Endothelial cell of umbilical vein (primary cell): ENCODE results near the gene PILRB. TPM values are rescaled to one million over a fixed set of nuclear protein-coding genes. Genes with fewer than 3 reads are reported as not detected.

ENCODE experiments used
- BruUV-seq: library from RNA; stranded (reverse); fragments of 400-500 nt; replicated peaks from 2 replicates; lab custom pipeline; 2021; lab: Mats Ljungman, UMichigan
- CTCF ChIA-PET: fragments of 300-600, 350-600 bp; sonication (Branson Sonifier 250); formaldehyde crosslinking; loops from one replicate; lab custom pipeline; 2021; ENCODE audit warnings: antibody characterized with exemption, inconsistent platforms; lab: Charles Lee
- POLR2A ChIA-PET: fragments of 300-600, 350-600 bp; sonication (Branson Sonifier 250); formaldehyde crosslinking; loops from one replicate; lab custom pipeline; 2021; ENCODE audit warnings: antibody characterized with exemption, inconsistent platforms; lab: Charles Lee
- DNase-seq: peaks from one replicate; pipeline ENCODE4 v3.0.0-alpha.2; 2011; ENCODE audit warnings: low read depth, low spot score
- FAIRE-seq: peaks from 2 replicates; lab custom pipeline; 2011; peaks lifted over from hg19 to GRCh38; lab: Jason Lieb, UNC
- H2AFZ ChIP-seq: 2 replicates; pipeline ENCODE4 v1.6.0; 2012; ENCODE audit warnings: low read depth, low read length, control low read depth, inconsistent platforms
- H3K27ac ChIP-seq: 2 replicates; pipeline ENCODE4 v1.5.1; 2011; ENCODE audit warnings: low read depth, mild to moderate bottlenecking, control low read depth, low read length, moderate library complexity; ENCODE audit not compliant: insufficient read depth
- H3K27me3 ChIP-seq, 2 experiments: 2 replicates each; pipeline versions ENCODE4 v1.6.0 to v1.6.1; 2011; ENCODE audit warnings: low read length in 2 of 2, mixed read lengths in 1 of 2; ENCODE audit not compliant: control insufficient read depth in 2 of 2, insufficient read depth in 2 of 2
- H3K36me3 ChIP-seq, 2 experiments: 2 replicates in 1 of 2; 3 replicates in 1 of 2; pipeline ENCODE4 v1.5.1; 2011; ENCODE audit warnings: low read length in 2 of 2, mild to moderate bottlenecking in 1 of 2, moderate library complexity in 1 of 2; ENCODE audit not compliant: control insufficient read depth in 2 of 2, insufficient read depth in 2 of 2; ENCODE audit errors: extremely low read depth in 1 of 2
- H3K4me1 ChIP-seq: 3 replicates; pipeline ENCODE4 v1.5.1; 2011; ENCODE audit warnings: mild to moderate bottlenecking, low read length; ENCODE audit not compliant: control insufficient read depth, insufficient read depth; ENCODE audit errors: extremely low read depth
- H3K4me2 ChIP-seq: 2 replicates; pipeline ENCODE4 v1.6.1; 2011; ENCODE audit warnings: low read length, control low read depth, mixed read lengths; ENCODE audit not compliant: insufficient read depth
- H3K4me3 ChIP-seq, 3 experiments: fragments of 200-600 bp in 1 of 3; sonication (generic), shearing (Covaris generic) in 1 of 3; replicated peaks in 1 of 3; 2 replicates each; pipeline ENCODE4 v1.5.1; 2011 to 2016; ENCODE audit warnings: control low read depth in 3 of 3, low read length in 3 of 3, mild to moderate bottlenecking in 2 of 3, inconsistent platforms in 1 of 3, low read depth in 1 of 3, moderate library complexity in 1 of 3; ENCODE audit not compliant: insufficient read depth in 1 of 3
- H3K79me2 ChIP-seq: 2 replicates; pipeline ENCODE4 v1.6.0; 2012; ENCODE audit warnings: low read length, inconsistent platforms; ENCODE audit not compliant: control insufficient read depth, insufficient read depth
- H3K9ac ChIP-seq: replicated peaks from 2 replicates; pipeline ENCODE3; 2011; ENCODE audit warnings: low read length, control low read depth; ENCODE audit not compliant: insufficient read depth; ENCODE audit errors: extremely low read depth
- H3K9me1 ChIP-seq: replicated peaks from 3 replicates; pipeline ENCODE4 v1.6.0; 2011; ENCODE audit warnings: mild to moderate bottlenecking, low read length; ENCODE audit not compliant: control insufficient read depth, insufficient read depth; ENCODE audit errors: extremely low read depth
- H3K9me3 ChIP-seq: replicated peaks from 2 replicates; pipeline ENCODE4 v1.5.1; 2012; ENCODE audit warnings: low read length, inconsistent platforms; ENCODE audit not compliant: control insufficient read depth, insufficient read depth
- H4K20me1 ChIP-seq: replicated peaks from 2 replicates; pipeline ENCODE3; 2011; ENCODE audit warnings: mild to moderate bottlenecking, low read length; ENCODE audit not compliant: control insufficient read depth, insufficient read depth; ENCODE audit errors: extremely low read depth
- CTCF ChIP-seq, 2 donors: IDR thresholded peaks; 1 replicate in 1 of 2; 2 replicates in 1 of 2; pipeline ENCODE4 v1.5.1; 2011; ENCODE audit warnings: low read length in 2 of 2, mild to moderate bottlenecking in 2 of 2, moderate library complexity in 2 of 2, control low read depth in 1 of 2, inconsistent platforms in 1 of 2, low read depth in 1 of 2; ENCODE audit not compliant: insufficient read depth in 1 of 2; ENCODE audit errors: extremely low read depth in 1 of 2
- EZH2 ChIP-seq: IDR thresholded peaks from 2 replicates; pipeline ENCODE4 v1.6.1; 2012; ENCODE audit warnings: borderline replicate concordance, low read depth, mild to moderate bottlenecking, moderate library complexity, low read length, inconsistent platforms; ENCODE audit not compliant: severe bottlenecking
- FOS ChIP-seq: IDR thresholded peaks from 2 replicates; pipeline ENCODE4 v1.6.1; 2011; ENCODE audit warnings: mild to moderate bottlenecking, low read length, moderate library complexity, borderline replicate concordance; ENCODE audit not compliant: insufficient read depth
- GATA2 ChIP-seq: IDR thresholded peaks from 2 replicates; pipeline ENCODE4 v1.7.0; 2011; ENCODE audit warnings: low read depth, mild to moderate bottlenecking, moderate library complexity, mixed read lengths, low read length; ENCODE audit not compliant: insufficient read length, insufficient read depth
- JUN ChIP-seq: IDR thresholded peaks from 2 replicates; pipeline ENCODE4 v1.6.1; 2011; ENCODE audit warnings: borderline replicate concordance, low read depth; ENCODE audit not compliant: insufficient read length, insufficient read depth
- MYC ChIP-seq: IDR thresholded peaks from one replicate; pipeline ENCODE4 v1.6.1; 2011; ENCODE audit warnings: mild to moderate bottlenecking, low read depth, low read length
- dilution Hi-C: fragments of 300-500 bp; cut with MboI; formaldehyde crosslinking; loops from one replicate; pipeline ENCODE4 v1.15.0; 2019; ENCODE audit warnings: low sequenced_read_pairs; ENCODE audit not compliant: extremely low pct_ligation_motif_present
- intact Hi-C: fragments of 100-400 bp; cut with micrococcal nuclease; formaldehyde crosslinking; loops from one replicate; pipeline ENCODE4 v1.10.0; 2022
- polyA plus RNA-seq, 4 experiments: library from polyadenylated mRNA; depleted of rRNA in 3 of 4; stranded (reverse) in 3 of 4; unstranded in 1 of 4; fragments of >200 nt; gene quantifications; 2 replicates each; pipeline versions ENCODE4 v1.2.1 to v1.2.3, GENCODE V29; 2011 to 2012; ENCODE audit warnings: missing spikeins in 1 of 4
- total RNA-seq: library from RNA; stranded (reverse); gene quantifications from 2 replicates; pipeline ENCODE4 v1.2.3, GENCODE V29; 2021
- TF ChIP-seq, protein P1 (sequence below): IDR thresholded peaks from 2 replicates; pipeline ENCODE4 v1.6.1; 2011; ENCODE audit not compliant: insufficient read depth, insufficient read length

PILRB gene
- total and polyA plus RNA-seq, 2 donors (not counting 3 experiments of a cell fraction or from before 2014, with no cell fraction given), result 42.5 to 45.2 TPM

DNA sequence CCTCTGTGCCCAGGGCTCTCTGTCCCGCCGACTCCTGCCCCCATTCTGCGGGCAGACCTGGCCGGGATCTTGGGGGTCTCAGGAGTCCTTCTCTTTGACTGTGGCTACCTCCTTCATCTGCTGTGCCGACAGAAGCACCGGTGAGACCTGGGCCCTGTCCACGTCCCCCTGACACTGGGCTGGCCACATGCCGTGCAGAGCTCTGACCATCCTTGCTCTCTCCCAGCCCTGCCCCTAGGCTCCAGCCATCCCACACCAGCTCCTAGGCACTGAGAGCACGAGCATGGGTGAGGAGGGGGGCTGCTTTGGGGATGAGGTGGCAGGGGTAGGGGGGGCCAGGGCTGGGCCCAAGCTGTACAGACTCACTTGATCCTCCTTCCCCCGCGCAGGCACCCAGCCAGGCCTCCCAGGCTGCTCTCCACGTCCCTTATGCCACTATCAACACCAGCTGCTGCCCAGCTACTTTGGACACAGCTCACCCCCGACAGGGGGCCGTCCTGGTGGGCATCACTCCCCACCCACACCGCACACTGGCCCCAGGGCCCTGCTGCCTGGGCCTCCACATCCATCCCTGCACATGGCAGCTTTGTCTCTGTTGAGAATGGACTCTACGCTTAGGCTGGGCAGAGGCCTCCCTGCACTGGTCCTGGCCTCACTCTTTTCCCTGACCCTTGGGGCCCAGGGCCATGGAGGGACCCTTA lies 4.8 kb upstream of the PILRB start:
- DNase-seq (no peak), FAIRE-seq (no peak)
- H3K9me3 ChIP-seq, result no peaks in the 10 kb centered on the region
- H3K27me3 ChIP-seq, result no peaks in the 10 kb centered on the region
- no peaks in the 10 kb centered on the region for H3K79me2 ChIP-seq
- ChIA-PET CTCF (interaction anchor here (2.1 kb wide), 1 partner anchor 55 kb away, joined by 4 read pairs; no protein-coding TSS in a partner anchor), POLR2A (no interaction called here)
- no peak overlapping the region for H3K4me2 ChIP-seq
- H2AFZ ChIP-seq, result no peak overlapping the region
- TF ChIP-seq CTCF (IDR thresholded peaks at IDR 0.05; ENCODE audit: extremely low read depth in 1 of 2, insufficient read depth in 1 of 2, low read depth in 1 of 2, low read length in 2 of 2) (no peak), JUN (no peak), FOS (no peak), EZH2 (no peak), GATA2 (no peak), MYC (no peak)
- TF ChIP-seq, protein P1, sequence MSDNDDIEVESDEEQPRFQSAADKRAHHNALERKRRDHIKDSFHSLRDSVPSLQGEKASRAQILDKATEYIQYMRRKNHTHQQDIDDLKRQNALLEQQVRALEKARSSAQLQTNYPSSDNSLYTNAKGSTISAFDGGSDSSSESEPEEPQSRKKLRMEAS, result no peak
- no peaks in the 10 kb centered on the region for H3K4me1 ChIP-seq
- dilution Hi-C loops, result no loop called here
- no peaks in the 10 kb centered on the region for H3K9me1 ChIP-seq
- H3K36me3 ChIP-seq, result peaks cover 13 to 61% of the 10 kb centered on the region in 2 experiments
- no peak overlapping the region for H3K27ac ChIP-seq
- H4K20me1 ChIP-seq, result no peaks in the 10 kb centered on the region
- intact Hi-C loops, result no loop called here
- H3K9ac ChIP-seq, result no peak overlapping the region
- no peak overlapping the region for H3K4me3 ChIP-seq
- BruUV-seq, result no TSS peak
